ENCODE data around the gene NPIPB5.
"Not testable (repeated sequence)": the region's sequence is repeated elsewhere in the genome, so short reads cannot be mapped to it uniquely, and the experiment has no call there.

GRCh38 chr16:22551651-22552050 is 41.0 kb downstream of the NPIPB5 start:
- TF ChIP-seq POLR2A (IDR thresholded peaks at IDR 0.05); CTCF (IDR thresholded peaks at IDR 0.05 in 4 of 5, conservative IDR thresholded peaks at IDR 0.05 in 1 of 5): not testable (repeated sequence)
